GM21423 (cell line): Measurements from ENCODE around the gene CCL3.

Source experiments
- ATAC-seq: cut with Tn5 transposase; IDR thresholded peaks from one replicate; pipeline ENCODE4 v1.9.1; 2021; ENCODE audit warnings: mild to moderate bottlenecking, moderate library complexity; ENCODE audit not compliant: unreplicated experiment

The CCL3 gene

DNA sequence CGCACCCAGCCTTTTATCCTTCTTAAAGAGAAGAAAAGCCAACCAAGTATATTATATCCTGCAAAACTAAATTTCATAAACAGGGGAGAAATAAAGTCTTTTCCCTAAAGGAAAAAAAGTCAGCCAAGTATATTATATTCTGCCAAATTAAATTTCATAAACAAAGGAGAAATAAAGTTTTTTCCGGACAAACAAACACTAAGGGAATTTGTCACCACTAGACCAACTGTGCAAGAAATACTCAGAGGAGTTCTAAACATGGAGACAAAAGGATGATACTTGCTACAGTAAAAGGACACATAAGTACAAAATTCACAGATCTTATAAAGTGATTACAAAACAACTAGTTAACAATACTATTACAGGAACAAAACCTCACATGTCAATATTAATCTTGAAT is 40.3 kb downstream of the CCL3 start:
- no peak for ATAC-seq

DNA sequence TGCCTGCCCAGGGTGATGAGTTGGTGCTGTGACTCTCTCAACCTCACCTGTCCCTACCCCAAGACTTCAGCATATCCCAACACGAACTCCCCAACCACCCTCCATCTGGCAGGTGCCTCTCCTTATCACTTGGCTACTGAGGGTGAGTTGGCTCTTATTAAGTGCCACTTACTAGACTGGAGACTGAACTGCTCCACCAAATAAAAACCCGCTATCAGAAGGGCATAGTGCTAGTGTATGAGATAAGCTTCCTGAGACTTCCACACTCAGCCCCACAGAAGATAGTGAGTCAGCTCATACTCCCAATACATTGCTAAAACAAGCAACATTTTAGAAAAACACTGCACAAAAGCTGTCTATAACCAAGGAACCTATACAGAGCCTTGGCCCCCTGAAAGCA is 41.9 kb downstream of the CCL3 start:
- no peak for ATAC-seq
